ENCODE data around the gene RPS15. TPM values are rescaled to one million over a fixed set of nuclear protein-coding genes. Genes with fewer than 3 reads are reported as not detected.
A peak's percentile ranks its signal among the peaks of the same experiment; 100 is the strongest.

RPS15 gene
- total RNA-seq, 6 experiments from 2014 or later = 1,047 to 1,358 (median 1,277) TPM

GRCh38 chr19:1460033-1460995, 22.1 kb downstream of the RPS15 start:
- TF ChIP-seq CTCF (IDR thresholded peaks at IDR 0.05) = no peak
- Mint-ChIP-seq H3K27me3 (ENCODE audit: insufficient read depth) (peaks cover 4% of the 10 kb centered on the region), H3K27ac (no peak overlapping the region), H3K4me1 (ENCODE audit: low read depth) (no peaks in the 10 kb centered on the region), H3K9me3 (no peaks in the 10 kb centered on the region), H3K36me3 (ENCODE audit: low read depth) (no peaks in the 10 kb centered on the region), H3K4me3 (no peak overlapping the region)
- no peak for DNase-seq

DNA sequence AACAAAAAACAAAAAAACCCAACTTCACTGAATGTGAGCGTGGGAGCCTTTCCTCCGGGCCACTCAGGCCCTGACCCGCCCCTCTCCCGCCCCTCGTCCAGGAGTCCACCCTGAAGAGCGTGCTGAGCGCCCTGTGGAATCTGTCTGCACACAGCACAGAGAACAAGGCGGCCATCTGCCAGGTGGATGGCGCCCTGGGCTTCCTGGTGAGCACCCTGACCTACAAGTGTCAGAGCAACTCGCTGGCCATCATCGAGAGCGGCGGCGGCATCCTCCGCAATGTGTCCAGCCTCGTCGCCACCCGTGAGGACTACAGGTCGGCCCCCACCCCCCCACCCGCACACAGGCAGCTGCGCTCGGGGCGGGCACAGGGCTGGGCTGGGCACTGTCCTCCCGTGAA, 23.7 kb downstream of the RPS15 start:
- H3K4me1 Mint-ChIP-seq (ENCODE audit: low read depth) = no peaks in the 10 kb centered on the region
- H3K27ac Mint-ChIP-seq = no peak overlapping the region
- no peak overlapping the region for H3K4me3 Mint-ChIP-seq
- H3K9me3 Mint-ChIP-seq = no peaks in the 10 kb centered on the region
- H3K36me3 Mint-ChIP-seq (ENCODE audit: low read depth) = no peaks in the 10 kb centered on the region
- H3K27me3 Mint-ChIP-seq (ENCODE audit: insufficient read depth) = peaks cover 1% of the 10 kb centered on the region
- no peak for DNase-seq
- TF ChIP-seq CTCF (IDR thresholded peaks at IDR 0.05) = no peak

- TF ChIP-seq CTCF (IDR thresholded peaks at IDR 0.05) = peak; percentile 49
- DNase-seq = no peak
- Mint-ChIP-seq H3K4me1 (ENCODE audit: low read depth) (no peaks in the 10 kb centered on the region), H3K9me3 (no peaks in the 10 kb centered on the region), H3K27ac (no peak overlapping the region), H3K36me3 (ENCODE audit: low read depth) (no peaks in the 10 kb centered on the region), H3K4me3 (no peak overlapping the region), H3K27me3 (ENCODE audit: insufficient read depth) (peaks cover 5% of the 10 kb centered on the region; the same call in 1 of the 2 replicates)
Observed at GRCh38 chr19:1465191-1466016, 27.2 kb downstream of the RPS15 start.

DNA sequence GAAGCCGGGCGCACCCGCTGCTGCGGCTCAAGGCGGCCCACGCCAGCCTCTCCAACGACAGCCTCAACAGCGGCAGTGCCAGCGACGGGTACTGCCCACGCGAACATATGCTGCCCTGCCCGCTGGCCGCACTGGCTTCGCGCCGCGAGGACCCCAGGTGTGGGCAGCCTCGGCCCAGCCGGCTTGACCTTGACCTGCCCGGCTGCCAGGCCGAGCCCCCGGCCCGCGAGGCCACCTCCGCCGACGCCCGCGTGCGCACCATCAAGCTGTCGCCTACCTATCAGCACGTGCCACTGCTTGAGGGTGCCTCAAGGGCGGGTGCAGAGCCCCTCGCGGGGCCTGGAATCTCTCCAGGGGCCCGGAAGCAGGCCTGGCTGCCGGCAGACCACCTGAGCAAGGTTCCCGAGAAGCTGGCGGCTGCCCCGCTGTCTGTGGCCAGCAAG, 27.8 kb downstream of the RPS15 start:
- no peak overlapping the region for H3K27ac Mint-ChIP-seq
- H3K36me3 Mint-ChIP-seq (ENCODE audit: low read depth) = no peaks in the 10 kb centered on the region
- H3K9me3 Mint-ChIP-seq = no peaks in the 10 kb centered on the region
- no peaks in the 10 kb centered on the region for H3K4me1 Mint-ChIP-seq (ENCODE audit: low read depth)
- no peak for TF ChIP-seq CTCF (IDR thresholded peaks at IDR 0.05)
- no peak for DNase-seq
- peaks cover 5% of the 10 kb centered on the region for H3K27me3 Mint-ChIP-seq (ENCODE audit: insufficient read depth)
- H3K4me3 Mint-ChIP-seq = no peak overlapping the region

DNA sequence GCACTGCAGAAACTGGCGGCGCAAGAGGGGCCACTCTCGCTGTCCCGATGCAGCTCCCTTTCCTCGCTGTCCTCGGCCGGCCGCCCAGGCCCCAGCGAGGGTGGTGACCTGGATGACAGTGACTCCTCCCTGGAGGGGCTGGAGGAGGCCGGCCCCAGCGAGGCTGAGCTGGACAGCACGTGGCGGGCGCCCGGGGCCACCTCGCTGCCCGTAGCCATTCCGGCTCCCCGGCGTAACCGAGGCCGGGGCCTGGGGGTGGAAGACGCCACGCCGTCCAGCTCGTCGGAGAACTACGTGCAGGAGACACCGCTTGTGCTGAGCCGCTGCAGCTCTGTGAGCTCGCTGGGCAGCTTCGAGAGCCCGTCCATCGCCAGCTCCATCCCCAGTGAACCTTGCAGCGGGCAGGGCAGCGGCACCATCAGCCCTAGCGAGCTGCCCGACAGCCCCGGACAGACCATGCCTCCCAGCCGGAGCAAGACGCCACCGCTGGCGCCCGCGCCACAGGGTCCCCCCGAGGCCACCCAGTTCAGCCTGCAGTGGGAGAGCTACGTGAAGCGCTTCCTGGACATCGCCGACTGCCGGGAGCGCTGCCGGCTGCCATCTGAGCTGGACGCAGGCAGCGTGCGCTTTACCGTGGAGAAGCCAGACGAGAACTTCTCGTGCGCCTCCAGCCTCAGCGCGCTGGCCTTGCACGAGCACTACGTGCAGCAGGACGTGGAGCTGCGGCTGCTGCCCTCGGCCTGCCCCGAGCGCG, 28.4 kb downstream of the RPS15 start:
- Mint-ChIP-seq H3K4me1 (ENCODE audit: low read depth) (no peaks in the 10 kb centered on the region), H3K36me3 (ENCODE audit: low read depth) (no peaks in the 10 kb centered on the region), H3K9me3 (no peaks in the 10 kb centered on the region), H3K27ac (no peak overlapping the region), H3K4me3 (no peak overlapping the region), H3K27me3 (ENCODE audit: insufficient read depth) (peaks cover 6% of the 10 kb centered on the region)
- TF ChIP-seq CTCF (IDR thresholded peaks at IDR 0.05) = no peak
- DNase-seq = no peak
